Activated effector memory CD4-positive, alpha-beta T cell treated with Interleukin-2 at 50 U/mL for 16 hours (primary cell): Measurements from ENCODE around the gene SNCAIP.
"Not testable (repeated sequence)": the region's sequence is repeated elsewhere in the genome, so short reads cannot be mapped to it uniquely, and the experiment has no call there.

Experiments used
- DNase-seq: peaks from one replicate; pipeline ENCODE4 v3.0.0-alpha.2; 2020

SNCAIP gene

DNA sequence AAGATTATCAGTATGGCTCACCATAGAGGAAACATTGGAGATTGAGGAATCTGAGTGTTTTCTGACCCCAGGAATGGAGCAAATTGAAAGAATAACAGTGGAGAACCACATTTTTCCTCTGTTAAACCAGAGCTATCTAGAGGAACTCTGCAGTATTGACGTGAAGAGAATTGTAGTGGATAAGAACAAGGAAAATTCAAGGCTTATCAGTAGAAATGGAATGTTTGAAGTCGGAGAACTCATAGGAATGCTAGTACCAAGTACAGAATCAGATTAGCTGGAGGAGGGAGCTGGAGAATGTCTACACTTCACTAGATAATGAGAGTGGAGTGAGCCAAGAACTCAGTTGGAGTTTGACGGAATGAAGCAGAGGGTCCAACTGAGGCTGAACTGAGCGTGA is 50.3 kb downstream of the SNCAIP start:
- no peak for DNase-seq

DNA sequence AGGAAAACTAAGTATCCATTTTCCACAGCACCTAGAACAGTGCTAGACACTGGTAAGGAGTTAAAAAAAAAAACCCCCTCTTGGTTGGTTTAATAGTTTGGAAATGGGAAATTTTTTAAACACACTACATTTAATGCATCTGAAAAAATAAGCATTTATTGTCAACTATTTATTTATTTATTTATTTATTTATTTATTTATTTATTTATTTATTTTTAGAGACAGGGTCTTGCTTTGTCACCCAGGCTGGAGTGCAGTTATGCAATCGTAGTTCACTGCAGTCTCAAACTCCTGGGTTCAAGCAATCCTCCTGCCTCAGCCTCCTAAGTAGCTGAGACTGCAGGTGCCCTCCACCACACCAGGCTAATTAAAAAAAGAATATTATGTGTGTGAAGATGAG is 51.6 kb downstream of the SNCAIP start:
- DNase-seq = no peak

DNA sequence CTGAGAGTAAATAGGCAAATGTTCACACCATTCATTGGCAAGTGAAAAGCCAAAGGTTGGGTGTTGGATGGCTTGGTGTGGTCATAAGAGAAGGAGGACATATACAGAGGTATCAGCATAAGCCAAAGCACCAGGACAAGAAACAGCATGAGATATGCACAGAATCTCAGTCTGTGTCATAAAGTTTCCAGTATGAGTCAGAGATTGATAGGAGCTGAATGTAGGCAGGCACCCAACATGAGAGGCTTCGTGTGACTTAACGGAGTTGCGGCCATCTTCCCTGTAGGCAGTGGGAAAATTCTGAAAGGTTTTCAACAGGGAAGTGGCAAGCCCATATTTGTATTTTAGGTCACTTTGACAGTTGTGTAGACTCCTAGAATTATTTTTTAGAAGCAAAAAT is 54.5 kb downstream of the SNCAIP start:
- DNase-seq = no peak

DNA sequence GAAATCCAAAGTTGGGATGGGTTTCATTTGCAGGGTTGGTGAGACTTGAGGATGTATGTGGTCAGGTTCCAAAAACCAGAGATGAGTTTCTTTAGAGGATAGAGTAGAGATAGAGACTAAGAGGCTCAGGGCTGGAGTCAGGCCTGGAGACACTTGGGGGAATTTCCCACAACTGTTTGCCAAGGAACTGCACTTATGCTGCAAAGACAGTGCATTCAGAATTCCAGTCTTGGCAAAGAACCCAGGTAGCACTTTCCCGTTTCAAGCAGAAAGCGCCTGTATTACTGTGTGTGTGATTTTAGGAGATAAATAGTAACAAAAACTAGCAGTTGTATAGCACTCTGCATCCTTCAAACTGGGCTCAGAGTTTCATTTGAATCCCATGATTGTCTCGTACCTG is 55.4 kb downstream of the SNCAIP start:
- no peak for DNase-seq

DNA sequence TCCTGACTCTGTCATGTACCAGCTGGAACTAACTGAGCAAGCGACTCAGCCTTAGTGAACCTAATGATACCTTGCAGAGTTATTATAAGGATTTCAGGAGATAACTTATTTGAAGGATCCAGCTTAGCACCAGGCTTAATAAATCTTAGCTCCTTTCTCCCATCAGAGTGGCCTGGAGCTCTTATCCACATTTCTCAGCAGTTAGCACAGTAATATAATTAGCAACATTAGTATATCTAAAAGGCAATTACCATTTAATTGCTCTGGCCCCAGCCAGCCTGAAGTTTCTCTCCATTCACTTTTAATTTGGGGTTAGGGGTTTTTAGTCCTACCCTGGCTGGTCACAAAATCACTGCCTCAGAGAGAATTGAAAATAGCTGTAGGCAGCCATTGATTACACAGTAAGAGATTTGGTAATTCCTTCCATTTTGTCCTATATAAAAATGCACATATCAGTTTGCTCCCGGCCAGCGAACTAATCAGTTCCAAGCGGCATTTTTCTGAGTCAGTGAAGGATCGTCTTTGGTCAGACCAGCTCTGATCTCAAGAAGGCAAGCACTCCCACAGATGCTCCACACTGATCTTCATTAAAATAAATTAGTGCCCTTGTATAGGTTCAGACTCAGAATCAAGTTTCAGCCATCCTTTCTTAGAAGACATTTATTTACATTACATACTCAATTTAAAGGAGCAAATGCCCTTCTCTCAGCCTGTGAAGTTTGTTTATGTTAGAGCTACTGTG is 56.6 kb downstream of the SNCAIP start:
- no peak for DNase-seq

DNA sequence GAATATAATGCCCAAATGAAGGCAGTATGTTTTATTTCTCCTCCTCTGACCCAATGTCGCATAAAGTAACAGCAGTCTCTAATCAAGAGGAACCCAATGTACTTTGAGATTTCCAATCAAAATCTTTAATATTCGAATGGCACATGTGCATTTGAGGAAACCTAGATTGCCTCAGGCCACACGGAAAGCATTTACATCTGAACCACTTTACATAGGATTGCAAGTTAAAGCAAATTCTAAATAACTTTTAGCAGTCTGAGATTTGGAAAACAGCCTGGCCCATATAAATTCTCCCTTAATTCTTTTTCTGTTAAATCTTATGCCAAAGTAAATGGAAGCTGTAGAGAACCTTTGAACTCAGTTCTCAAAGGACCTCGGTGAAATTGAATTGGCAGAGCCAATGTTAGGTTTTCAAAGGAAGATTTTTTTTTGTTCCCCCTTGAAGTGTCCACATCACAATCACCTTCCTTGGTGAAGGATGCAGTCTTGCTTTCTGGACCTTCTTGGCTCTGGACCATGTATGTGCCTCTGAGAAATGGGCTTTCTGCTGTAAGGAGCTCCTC is 57.3 kb downstream of the SNCAIP start:
- DNase-seq = no peak

DNA sequence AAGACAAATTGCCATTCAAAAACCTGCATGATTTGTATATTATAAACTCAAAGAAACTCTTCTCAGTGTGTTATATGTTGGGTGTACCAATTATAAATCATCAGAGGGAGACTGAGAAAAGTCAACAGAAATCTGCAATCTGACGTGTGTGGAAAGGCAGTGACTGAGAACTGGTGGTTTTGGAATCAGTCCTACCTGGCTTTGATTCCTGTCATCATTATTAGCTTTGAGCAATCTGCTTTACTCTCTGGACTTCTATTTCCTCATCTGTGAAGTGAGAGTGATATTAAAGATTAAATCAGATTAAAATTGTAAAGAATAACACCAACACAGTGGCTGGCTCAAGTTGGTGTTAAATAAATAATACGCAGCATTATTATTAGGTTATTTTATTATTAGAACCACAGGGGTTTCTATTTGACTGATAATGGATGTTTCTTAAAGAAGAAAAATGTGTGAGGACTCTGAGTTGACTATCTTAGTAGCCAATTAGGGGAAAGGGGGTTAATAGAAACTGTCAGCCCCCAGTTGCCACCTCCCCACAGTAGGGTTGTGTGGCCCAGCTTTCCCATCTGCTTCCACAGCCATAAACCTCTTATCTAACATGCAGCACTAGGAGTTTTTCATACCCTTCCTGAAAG is 59.6 kb downstream of the SNCAIP start:
- DNase-seq = no peak

DNA sequence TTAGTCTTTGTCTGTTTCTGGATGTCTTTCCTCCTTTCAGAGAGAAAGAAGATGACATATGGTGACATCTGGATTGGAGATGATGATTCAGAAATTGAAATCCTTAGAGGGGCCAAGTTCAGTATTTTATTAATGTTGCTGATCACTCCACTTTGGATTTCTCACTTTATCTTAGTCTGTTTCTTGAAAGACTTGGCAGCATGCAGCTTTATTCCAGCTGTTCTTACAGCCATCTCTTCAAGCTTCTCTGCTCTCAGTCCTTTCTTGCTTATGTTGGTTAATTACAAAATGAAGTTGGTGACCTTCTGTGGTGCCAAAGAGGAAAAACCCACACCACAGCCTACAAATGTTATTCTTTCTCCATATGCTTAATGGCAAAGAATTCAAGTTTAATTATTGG is 62.1 kb downstream of the SNCAIP start:
- DNase-seq = no peak

DNA sequence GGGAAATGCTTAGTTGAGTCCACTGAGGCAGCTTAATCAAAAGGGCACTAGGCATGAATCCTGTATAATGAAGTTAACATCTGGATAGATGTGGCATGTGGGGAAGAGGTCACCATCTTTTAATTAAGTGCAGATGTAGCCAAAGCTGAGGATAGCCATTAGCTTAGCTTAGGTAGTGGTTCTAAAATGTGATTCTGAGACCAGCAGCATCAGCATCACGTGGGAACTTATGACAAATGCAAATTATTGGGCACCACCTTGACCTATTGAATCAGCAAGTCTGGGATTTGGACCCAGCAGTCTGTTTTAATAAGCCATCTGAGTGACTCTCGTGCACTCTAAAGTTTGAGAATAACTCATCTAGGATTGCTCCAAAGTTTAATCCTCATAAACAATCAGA is 63.8 kb downstream of the SNCAIP start:
- DNase-seq = no peak

DNA sequence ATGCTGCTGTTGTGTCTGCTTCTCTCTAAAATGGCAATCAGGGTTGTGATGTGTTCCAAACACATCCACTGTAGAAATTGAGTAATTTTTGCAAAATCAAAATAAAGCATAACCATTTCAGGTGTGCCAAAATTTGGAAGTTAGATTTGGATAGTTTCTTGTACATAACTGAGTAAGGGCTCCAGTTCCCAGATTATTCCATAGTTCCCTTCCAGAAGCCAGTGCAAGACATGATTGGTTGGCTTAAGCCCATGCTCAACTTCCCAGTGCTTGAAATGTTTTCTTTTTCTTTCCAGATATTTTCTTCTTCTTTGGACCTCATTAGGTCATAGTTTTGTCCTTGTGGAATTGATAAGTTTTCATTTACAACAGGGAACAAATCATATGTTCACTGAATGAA is 64.2 kb downstream of the SNCAIP start:
- DNase-seq = no peak

DNA sequence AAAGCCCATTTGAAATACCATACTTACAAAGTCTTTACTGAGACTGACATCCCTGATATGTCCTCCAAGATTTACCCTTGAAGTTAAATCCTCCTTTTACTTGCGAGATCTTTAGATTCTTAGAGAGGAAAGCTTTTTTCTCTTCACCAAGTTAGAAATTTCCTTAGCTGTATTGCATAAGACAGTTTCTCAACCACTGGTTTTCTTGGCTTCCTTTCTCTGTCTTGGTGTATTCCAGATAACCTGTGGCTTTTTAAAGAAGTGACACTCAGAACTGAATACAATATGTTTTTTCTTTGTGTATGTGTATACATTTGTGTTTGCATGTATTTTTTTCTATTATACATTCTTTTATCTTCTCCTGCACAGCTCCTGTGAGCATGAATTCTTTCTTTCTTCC is 65.0 kb downstream of the SNCAIP start:
- DNase-seq = no peak

DNA sequence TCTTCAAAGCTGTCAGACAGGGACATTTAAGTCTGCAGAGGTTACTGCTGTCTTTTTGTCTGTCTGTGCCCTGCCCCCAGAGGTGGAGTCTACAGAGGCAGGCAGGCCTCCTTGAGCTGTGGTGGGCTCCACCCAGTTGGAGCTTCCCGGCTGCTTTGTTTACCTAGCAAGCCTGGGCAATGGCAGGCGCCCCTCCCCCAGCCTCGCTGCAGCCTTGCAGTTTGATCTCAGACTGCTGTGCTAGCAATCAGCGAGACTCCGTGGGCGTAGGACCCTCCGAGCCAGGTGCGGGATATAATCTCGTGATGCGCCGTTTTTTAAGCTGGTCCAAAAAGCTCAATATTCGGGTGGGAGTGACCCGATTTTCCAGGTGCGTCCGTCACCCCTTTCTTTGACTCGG is 70.9 kb downstream of the SNCAIP start:
- not testable (repeated sequence) for DNase-seq

DNA sequence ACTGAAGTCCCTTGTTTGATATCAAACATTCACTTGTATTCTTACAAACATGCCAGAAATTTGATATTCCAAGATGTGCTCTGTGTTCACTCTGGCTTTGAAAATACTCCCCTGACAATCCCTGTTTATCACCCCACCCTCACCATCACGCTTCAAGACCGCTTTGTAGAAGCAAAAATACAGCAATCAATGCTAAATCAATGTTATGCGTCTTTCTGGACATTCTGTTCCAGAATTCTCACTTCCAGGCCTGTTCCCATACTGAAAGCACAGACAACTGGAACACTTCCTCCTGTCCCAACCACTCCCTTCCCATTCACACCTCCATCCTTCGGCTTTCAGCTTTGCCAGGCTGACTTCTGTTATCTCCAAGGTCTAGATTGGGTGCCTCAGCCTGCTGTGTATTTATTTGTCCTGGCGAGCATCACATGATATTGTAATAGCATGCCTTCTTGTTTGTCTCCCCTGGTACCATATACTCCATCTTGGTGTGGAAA is 72.8 kb downstream of the SNCAIP start:
- no peak for DNase-seq

DNA sequence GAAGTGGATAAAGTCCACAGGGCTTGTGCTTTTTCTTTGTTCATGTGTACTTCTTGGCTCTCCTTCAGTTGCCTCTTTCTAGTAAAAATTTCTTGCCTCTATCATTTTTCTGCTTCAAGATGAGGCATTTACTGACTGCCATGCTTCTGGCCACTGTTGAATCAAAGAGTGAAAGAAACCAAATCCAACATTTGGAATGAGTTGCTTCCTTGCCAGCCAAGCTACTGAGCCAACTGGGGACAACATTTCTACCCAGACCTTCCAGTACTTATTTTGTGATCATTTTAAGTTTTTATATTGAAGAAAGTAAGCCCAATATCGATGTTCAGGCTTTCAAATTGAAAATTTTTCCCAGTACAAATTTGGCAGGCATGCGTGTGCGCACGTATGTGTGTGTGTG is 73.2 kb downstream of the SNCAIP start:
- no peak for DNase-seq

DNA sequence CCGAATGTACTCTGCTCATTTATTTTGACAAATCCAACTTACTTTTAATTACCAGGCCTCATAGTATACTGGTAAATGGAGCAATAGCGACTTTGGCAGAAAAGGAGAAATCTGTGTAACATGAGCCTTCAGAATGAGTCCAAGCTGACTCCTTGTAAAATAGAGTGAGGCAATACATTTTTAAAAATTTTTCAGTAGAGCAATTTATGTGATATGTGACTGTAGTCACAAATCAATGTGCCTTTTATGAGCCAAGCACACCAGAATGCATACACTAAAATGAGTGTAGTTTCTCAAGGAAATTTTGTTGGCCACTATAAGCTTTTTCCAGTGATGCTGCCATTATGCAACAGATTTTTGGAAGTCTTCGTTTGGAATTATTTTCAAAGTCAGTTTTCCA is 73.8 kb downstream of the SNCAIP start:
- no peak for DNase-seq

DNA sequence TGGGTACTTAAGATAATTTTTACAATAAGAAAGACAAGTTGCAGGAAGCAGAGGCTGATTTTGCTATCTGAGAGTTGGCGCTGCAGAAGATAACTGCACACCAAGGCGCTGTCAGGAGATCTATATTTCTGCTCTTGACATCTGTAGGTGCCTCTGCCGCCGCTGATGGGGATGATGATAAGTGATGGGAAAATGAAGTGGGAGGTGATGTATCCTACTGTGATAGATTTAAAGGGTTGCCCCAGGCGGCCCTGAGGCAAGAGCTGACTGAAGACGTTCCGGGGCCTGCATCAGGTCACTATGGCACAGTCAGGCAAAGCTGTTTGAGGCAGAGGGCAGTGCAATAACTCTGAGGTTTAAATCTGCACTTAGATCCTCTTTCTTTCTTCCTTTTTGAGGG is 78.1 kb downstream of the SNCAIP start:
- no peak for DNase-seq

DNA sequence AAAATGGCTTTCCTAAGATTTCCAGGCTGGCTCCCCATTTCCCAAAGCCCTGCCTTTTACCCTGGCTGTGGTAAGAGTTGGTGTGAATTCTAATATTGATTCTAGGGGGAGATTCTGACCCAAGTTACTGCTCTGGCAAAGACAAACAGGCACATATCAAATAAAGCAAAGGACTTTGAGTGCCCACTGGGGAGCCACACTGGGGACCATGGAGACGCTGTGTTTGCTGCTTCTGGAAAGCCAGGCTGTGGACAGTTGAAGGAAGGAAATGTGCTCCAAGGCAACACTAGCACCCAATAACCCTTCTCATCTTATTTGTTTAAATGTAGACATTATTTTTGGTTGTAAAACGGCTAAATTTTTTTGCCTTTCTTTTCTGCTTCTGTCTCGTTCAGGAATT is 78.7 kb downstream of the SNCAIP start:
- no peak for DNase-seq

DNA sequence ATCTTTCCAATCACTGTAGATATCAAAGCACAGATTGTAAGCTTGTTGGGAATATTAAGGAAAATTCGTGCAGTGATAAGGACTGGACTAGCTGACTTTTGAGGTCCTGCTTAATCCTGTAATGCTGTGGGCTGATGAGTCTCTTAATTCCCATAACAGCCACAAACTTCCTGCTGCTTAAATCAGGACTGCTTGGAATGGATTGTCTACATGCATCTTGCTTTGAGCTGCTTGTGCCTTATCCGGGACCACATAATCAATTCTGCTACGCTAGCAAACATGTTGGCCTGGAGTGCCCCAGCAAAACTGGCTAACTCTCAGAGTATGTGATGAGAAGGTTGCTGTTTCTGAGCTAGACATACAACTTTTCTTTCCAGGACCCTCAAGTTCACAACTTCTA is 79.6 kb downstream of the SNCAIP start:
- DNase-seq = no peak

DNA sequence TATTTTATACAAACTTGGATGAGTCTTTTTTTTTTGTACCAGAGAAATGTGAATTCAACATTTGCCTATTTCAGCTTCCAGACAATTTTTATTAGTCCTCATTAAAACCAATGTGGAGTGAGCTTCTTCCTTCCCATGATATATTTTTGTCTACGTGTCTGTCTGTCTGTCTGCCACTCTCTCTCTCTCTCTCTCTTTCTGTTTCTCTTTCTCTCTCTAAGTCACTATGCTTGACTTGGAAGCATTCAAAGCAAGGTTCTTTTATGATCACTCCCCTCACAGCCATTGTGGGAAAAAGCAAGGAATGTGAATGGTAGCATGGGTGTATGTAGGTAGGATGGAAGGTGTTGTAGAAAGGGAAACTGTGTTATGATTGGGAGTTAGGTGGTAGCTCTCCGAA is 80.2 kb downstream of the SNCAIP start:
- no peak for DNase-seq

DNA sequence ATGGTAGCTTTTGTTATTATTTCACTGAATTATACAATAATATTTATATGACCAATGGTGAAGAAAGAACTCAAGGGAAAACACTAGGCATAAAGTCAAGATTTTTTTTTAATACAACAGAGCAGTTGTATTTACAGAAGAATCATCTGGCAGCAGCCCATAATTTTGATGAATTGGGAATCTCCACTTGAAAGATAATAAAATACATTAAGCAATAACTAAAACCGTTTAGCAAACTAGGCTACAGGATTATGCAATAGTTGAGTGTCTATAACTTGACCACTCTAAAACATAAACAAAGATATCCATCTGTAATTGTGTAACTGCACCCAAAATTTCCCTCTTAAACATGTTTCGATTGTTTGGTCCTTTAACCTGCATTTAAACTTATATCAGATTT is 80.8 kb downstream of the SNCAIP start:
- DNase-seq = no peak

DNA sequence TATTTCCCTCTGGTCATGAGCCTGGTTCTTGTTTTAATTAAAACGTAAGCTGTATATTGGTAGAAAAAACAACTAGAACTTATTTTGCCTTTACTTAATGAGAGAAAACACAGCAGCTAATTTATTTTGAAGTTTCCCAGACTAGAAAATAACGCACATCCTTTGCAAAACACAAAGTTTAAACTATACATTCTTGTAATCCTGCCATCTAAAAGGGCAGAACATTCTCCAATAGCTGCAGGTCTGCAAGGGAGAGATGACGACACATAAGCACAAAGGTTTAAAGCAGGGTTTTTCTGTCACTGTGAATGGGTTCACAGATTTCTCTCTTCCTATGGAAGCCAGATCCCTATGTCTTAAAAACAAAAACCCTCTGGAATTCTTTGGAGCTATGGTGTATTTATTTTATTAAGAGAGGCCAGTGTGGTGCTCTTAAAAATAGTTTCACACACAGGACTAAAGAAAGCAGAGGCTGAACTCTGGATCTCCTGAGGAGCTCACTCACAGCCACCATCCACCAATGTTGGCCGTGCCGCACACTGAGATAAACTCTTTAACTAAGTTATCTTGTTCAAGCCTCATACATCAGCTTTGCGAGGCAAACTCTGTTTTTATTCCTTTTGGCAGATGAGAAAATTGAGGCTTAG is 82.4 kb downstream of the SNCAIP start:
- DNase-seq = no peak

DNA sequence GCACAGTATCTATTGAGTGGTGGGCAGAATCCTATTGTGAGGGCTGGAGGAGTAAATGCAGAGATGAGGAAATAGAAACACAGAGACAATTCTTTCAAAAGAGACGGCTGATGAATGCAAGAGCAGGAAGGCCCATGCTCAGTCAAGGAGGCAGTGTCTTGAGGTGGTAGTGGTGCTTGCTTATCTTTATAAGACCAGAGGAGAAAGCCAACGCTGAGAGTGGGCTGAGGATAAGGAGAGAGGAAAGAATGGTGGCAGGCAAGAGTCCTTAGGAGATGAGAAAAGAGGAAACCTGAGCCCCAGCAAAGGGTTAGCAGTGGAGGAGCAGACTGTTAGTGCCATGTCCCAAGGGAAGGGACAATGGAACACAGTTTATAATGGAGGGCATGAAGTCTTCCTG is 86.0 kb downstream of the SNCAIP start:
- DNase-seq = no peak

DNA sequence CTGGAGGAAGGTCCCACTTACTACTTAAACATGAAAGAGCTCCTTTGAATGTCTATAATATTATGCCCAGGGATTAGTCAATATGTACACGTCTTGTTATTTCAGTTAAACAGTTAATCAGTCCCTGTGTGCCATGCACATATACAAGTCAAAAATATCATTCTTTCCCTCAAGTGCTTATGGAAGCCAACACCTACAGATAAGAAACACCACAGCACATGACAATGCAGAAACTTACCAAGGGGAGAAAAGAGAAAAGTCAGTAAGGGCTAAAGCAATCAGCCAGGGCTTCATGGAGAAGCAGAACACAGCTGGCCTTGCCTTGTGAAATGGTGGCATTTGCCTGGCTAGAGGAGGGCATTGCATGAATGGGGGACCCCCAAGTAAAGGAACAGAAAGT is 88.3 kb downstream of the SNCAIP start:
- DNase-seq = no peak

DNA sequence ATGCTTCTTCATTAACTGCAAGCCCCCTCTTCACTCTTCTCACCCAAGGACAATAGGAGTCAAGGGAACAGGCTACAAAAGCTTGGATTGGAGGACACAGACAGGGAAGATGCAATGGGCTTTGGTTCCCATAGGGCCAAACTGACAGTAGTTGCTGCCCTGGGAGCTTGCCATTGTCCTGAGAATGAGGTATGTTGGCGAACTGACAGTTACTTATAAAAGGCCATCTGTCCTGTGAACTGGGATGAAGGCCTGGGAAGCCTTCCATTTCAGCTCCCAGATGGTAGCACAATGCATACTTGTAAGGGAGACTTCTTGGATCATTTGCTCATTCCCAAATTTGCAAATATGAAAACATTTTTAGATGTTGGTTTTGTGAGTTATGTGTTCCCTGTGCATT is 88.9 kb downstream of the SNCAIP start:
- no peak for DNase-seq
